CD8-positive, alpha-beta memory T cell (primary cell): Measurements from ENCODE around the gene ERICH3. TPM values are rescaled to one million over a fixed set of nuclear protein-coding genes. Genes with fewer than 3 reads are reported as not detected.

Experiments used
- CTCF ChIA-PET: fragments of 350-600 bp; sonication (Branson Sonifier 250); formaldehyde crosslinking; loops from one replicate; lab custom pipeline; 2021; ENCODE audit warnings: antibody characterized with exemption; lab: Charles Lee
- POLR2A ChIA-PET: fragments of 350-600 bp; sonication (Branson Sonifier 250); formaldehyde crosslinking; loops from one replicate; lab custom pipeline; 2021; ENCODE audit warnings: antibody characterized with exemption; lab: Charles Lee
- DNase-seq, 5 donors: peaks; one replicate each; pipeline versions ENCODE4 v3.0.0 to v3.0.0-alpha.2; 2020 to 2022; ENCODE audit warnings: mixed read lengths in 1 of 5
- H3K27ac ChIP-seq: one replicate; pipeline ENCODE4 v1.7.0; 2013; ENCODE audit warnings: low read depth, mild to moderate bottlenecking, low read length, moderate library complexity
- H3K27me3 ChIP-seq: 2 replicates; pipeline ENCODE4 v1.7.0; 2013; ENCODE audit warnings: low read length, mild to moderate bottlenecking; ENCODE audit not compliant: insufficient read depth, poor library complexity, severe bottlenecking
- H3K36me3 ChIP-seq: 2 replicates; pipeline ENCODE4 v1.7.0; 2013; ENCODE audit warnings: mild to moderate bottlenecking, low read length, moderate library complexity; ENCODE audit not compliant: insufficient read depth
- H3K4me1 ChIP-seq: 2 replicates; pipeline ENCODE4 v1.7.0; 2013; ENCODE audit warnings: mild to moderate bottlenecking, low read length, moderate library complexity; ENCODE audit not compliant: insufficient read depth
- H3K4me3 ChIP-seq: 2 replicates; pipeline ENCODE4 v1.7.0; 2013; ENCODE audit warnings: mild to moderate bottlenecking, low read length
- H3K9me3 ChIP-seq: 2 replicates; pipeline ENCODE4 v1.7.0; 2013; ENCODE audit warnings: mild to moderate bottlenecking, low read length
- H3K27ac Mint-ChIP-seq, 8 donors: one replicate each; pipeline ENCODE4 v1.8.0; 2020 to 2021; ENCODE audit warnings: mixed read lengths in 8 of 8, mild to moderate bottlenecking in 6 of 8, inconsistent platforms in 3 of 8, moderate library complexity in 3 of 8
- H3K27me3 Mint-ChIP-seq, 2 donors: one replicate each; pipeline ENCODE4 v1.8.0; 2020 to 2021; ENCODE audit warnings: mixed read lengths in 2 of 2, mild to moderate bottlenecking in 1 of 2, moderate library complexity in 1 of 2
- H3K36me3 Mint-ChIP-seq, 3 donors: one replicate each; pipeline ENCODE4 v1.8.0; 2020 to 2021; ENCODE audit warnings: mixed read lengths in 3 of 3, inconsistent platforms in 1 of 3, mild to moderate bottlenecking in 1 of 3
- H3K4me1 Mint-ChIP-seq, 3 donors: one replicate each; pipeline ENCODE4 v1.8.0; 2020 to 2021; ENCODE audit warnings: mixed read lengths in 3 of 3, inconsistent platforms in 1 of 3, mild to moderate bottlenecking in 1 of 3
- H3K4me3 Mint-ChIP-seq, 7 donors: one replicate each; pipeline ENCODE4 v1.8.0; 2020 to 2021; ENCODE audit warnings: mixed read lengths in 7 of 7, mild to moderate bottlenecking in 6 of 7, moderate library complexity in 4 of 7, inconsistent platforms in 2 of 7
- H3K9me3 Mint-ChIP-seq, 5 donors: one replicate each; pipeline ENCODE4 v1.8.0; 2020 to 2022; ENCODE audit warnings: mixed read lengths in 5 of 5, mild to moderate bottlenecking in 3 of 5, moderate library complexity in 2 of 5, inconsistent platforms in 1 of 5
- polyA plus RNA-seq: library from polyadenylated mRNA; unstranded; fragments of 300-500 nt; fragmentation: Illumina TruSeq; gene quantifications from one replicate; pipeline ENCODE4 v1.2.3, GENCODE V29; 2021
- total RNA-seq, 2 experiments: library from RNA; stranded (reverse); gene quantifications; one replicate each; pipeline ENCODE4 v1.2.3, GENCODE V29; 2021

The ERICH3 gene
- total and polyA plus RNA-seq, 3 experiments from 2014 or later, result not detected

DNA sequence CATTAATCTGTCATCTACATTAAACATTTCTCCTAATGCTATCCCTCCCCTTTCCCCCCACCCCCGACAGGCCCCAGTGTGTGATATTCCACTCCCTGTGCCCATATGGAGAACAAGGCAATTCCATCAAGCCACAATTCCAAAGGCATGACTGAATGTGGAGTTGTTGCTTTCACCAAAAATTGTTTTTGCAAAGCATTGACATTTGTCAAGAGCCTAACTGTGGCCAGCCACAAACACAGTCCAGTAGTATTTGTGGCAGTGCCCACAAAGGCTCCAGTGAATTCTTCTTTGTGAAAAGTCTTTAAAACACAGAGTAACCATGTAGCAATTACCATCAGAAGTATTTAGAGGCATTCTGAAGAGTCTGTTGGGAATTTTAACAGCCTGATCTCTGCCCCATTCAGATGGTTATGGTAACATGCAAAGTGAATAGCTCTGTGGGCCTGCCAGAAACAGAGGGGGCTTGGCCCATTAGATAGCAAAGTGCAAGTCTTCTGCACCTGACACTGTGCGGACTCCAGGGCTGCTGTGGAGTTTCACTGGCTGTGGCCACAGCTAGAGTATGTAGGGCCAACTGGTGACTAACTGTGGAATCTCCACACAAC is 149.6 kb downstream of the ERICH3 start:
- no peaks in the 10 kb centered on the region for H3K4me1 Mint-ChIP-seq
- no peak for DNase-seq
- H3K27ac Mint-ChIP-seq, result no peak overlapping the region
- H3K27me3 Mint-ChIP-seq, result peaks cover 7 to 9% of the 10 kb centered on the region in 2 donors
- Histone ChIP-seq H3K4me3 (no peak overlapping the region), H3K4me1 (no peaks in the 10 kb centered on the region), H3K9me3 (no peaks in the 10 kb centered on the region), H3K36me3 (no peaks in the 10 kb centered on the region), H3K27ac (no peak overlapping the region), H3K27me3 (no peaks in the 10 kb centered on the region)
- CTCF ChIA-PET, result no interaction called here
- POLR2A ChIA-PET, result no interaction called here
- no peaks in the 10 kb centered on the region for H3K36me3 Mint-ChIP-seq
- H3K4me3 Mint-ChIP-seq, result no peak overlapping the region
- H3K9me3 Mint-ChIP-seq, result no peaks in the 10 kb centered on the region

DNA sequence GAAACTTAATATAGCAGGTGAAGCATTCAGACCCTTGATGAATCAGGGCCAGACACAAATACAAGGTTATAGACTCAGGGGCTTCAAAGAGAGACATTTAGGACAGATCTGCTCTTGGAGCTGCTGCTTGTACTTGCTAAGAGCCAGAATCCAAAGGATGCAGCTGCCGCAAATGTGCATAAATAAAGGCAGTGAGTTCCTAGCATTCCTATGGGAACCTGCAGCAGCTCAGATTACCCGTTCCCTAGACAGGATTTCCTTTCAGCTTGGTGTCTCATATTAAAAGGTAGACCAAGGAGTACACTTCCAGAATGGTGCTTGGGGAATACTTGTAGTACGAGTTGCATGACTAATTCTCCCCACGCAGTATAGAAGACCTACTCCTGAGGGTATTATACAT is 151.4 kb downstream of the ERICH3 start:
- H3K4me1 ChIP-seq, result no peaks in the 10 kb centered on the region
- DNase-seq, result no peak
- H3K27ac ChIP-seq, result no peak overlapping the region
- H3K36me3 ChIP-seq, result no peaks in the 10 kb centered on the region
- Mint-ChIP-seq H3K9me3 (no peaks in the 10 kb centered on the region), H3K4me3 (no peak overlapping the region), H3K27ac (no peak overlapping the region), H3K4me1 (no peaks in the 10 kb centered on the region), H3K27me3 (peaks cover 6 to 9% of the 10 kb centered on the region in 2 donors), H3K36me3 (no peaks in the 10 kb centered on the region)
- no peak overlapping the region for H3K4me3 ChIP-seq
- ChIA-PET POLR2A (no interaction called here), CTCF (no interaction called here)
- no peaks in the 10 kb centered on the region for H3K27me3 ChIP-seq
- no peaks in the 10 kb centered on the region for H3K9me3 ChIP-seq

Other genes with a start within 250 kb of the ERICH3 start
- gene LRRC53, start 161.2 kb downstream of the ERICH3 start, total RNA-seq, result not detected
- not detected for gene LRRC53, start 161.2 kb downstream of the ERICH3 start, polyA plus RNA-seq
- 10 to 100 TPM; 13.1 to 13.7 TPM for gene CRYZ, start 59.3 kb upstream of the ERICH3 start, total RNA-seq
- 51.7 TPM for gene CRYZ, start 59.3 kb upstream of the ERICH3 start, polyA plus RNA-seq
- 10 to 100 TPM; 40.3 to 42.0 TPM for gene TYW3, start 59.4 kb upstream of the ERICH3 start, total RNA-seq
- gene TYW3, start 59.4 kb upstream of the ERICH3 start, polyA plus RNA-seq, result 15.0 TPM